Common myeloid progenitor, CD34-positive (primary cell): Measurements from ENCODE around the gene ATXN2L.

Experiments
- CTCF ChIA-PET: fragments of 350-600 bp; sonication (Branson Sonifier 250); formaldehyde crosslinking; loops from one replicate; lab custom pipeline; 2021; ENCODE audit warnings: antibody characterized with exemption; lab: Charles Lee
- POLR2A ChIA-PET: fragments of 350-600 bp; sonication (Branson Sonifier 250); formaldehyde crosslinking; loops from one replicate; lab custom pipeline; 2021; ENCODE audit warnings: antibody characterized with exemption; lab: Charles Lee
- DNase-seq, 3 donors: peaks; one replicate each; pipeline versions ENCODE4 v3.0.0 to v3.0.0-alpha.2; 2013
- H3K27ac ChIP-seq, 2 experiments: 1 replicate in 1 of 2; 2 replicates in 1 of 2; pipeline ENCODE4 v1.7.0; 2013; ENCODE audit warnings: inconsistent platforms in 2 of 2, low read length in 2 of 2, mild to moderate bottlenecking in 2 of 2, low read depth in 1 of 2, moderate library complexity in 1 of 2; ENCODE audit not compliant: severe bottlenecking in 2 of 2, insufficient read depth in 1 of 2, poor library complexity in 1 of 2
- H3K27me3 ChIP-seq, 5 experiments: replicated peaks in 2 of 5; 1 replicate in 3 of 5; 2 replicates in 2 of 5; pipeline versions ENCODE4 v1.6.1 to v1.7.0; 2013; ENCODE audit warnings: low read length in 4 of 5, mild to moderate bottlenecking in 2 of 5, moderate library complexity in 2 of 5, inconsistent platforms in 1 of 5; ENCODE audit not compliant: insufficient read depth in 5 of 5, control insufficient read depth in 4 of 5
- H3K36me3 ChIP-seq, 4 experiments: 1 replicate in 2 of 4; 2 replicates in 2 of 4; pipeline versions ENCODE4 v1.6.1 to v1.7.0; 2013; ENCODE audit warnings: low read length in 3 of 4, control low read depth in 1 of 4, mild to moderate bottlenecking in 1 of 4; ENCODE audit not compliant: control insufficient read depth in 4 of 4, insufficient read depth in 4 of 4
- H3K4me1 ChIP-seq, 4 experiments: 1 replicate in 3 of 4; 2 replicates in 1 of 4; pipeline versions ENCODE4 v1.6.1 to v1.7.1; 2013; ENCODE audit warnings: low read length in 3 of 4, mild to moderate bottlenecking in 3 of 4, control low read depth in 1 of 4, inconsistent platforms in 1 of 4, moderate library complexity in 1 of 4; ENCODE audit not compliant: control insufficient read depth in 4 of 4, insufficient read depth in 4 of 4; ENCODE audit errors: control extremely low read depth in 1 of 4
- H3K4me3 ChIP-seq, 7 experiments: 1 replicate in 4 of 7; 2 replicates in 3 of 7; pipeline versions ENCODE4 v1.5.1 to v1.7.0; 2013; ENCODE audit warnings: mild to moderate bottlenecking in 7 of 7, low read length in 6 of 7, moderate library complexity in 6 of 7, inconsistent platforms in 2 of 7, low read depth in 2 of 7, control low read depth in 1 of 7; ENCODE audit not compliant: insufficient read depth in 4 of 7, control insufficient read depth in 1 of 7; ENCODE audit errors: extremely low read depth in 1 of 7
- H3K9me3 ChIP-seq, 5 experiments: 1 replicate in 4 of 5; 2 replicates in 1 of 5; pipeline versions ENCODE4 v1.6.1 to v1.7.1; 2013; ENCODE audit warnings: low read length in 4 of 5, mild to moderate bottlenecking in 2 of 5, inconsistent platforms in 1 of 5, low read depth in 1 of 5, moderate library complexity in 1 of 5; ENCODE audit not compliant: control insufficient read depth in 4 of 5, insufficient read depth in 2 of 5; ENCODE audit errors: control extremely low read depth in 1 of 5
- WGBS: methylation state at CpG from one replicate; pipeline ENCODE4 v1.1.5; 2013; ENCODE audit not compliant: insufficient coverage; 5-methylcytosine and 5-hydroxymethylcytosine counted together

ATXN2L gene

DNA sequence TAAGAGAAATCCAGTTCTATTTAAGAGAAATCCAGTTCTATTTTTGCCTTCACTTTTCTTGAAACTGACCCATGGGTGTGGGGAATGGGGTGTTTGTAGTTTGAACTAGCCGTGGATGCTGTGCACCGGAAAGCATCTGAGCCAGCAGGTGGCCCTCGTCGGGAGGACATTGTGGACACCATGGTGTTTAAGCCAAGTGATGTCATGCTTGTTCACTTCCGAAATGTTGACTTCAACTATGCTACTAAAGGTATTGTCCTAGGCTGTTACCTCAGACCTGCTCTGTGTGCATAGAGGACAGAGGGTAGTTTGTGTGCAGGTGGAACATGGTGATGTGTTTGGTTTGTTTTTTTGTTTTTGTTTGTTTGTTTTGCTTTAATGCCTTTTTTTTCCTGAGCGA lies 3.3 kb downstream of the ATXN2L start:
- CTCF ChIA-PET, result no interaction called here
- H3K4me1 ChIP-seq, result peaks cover 14 to 23% (median 21%) of the 10 kb centered on the region in 4 experiments
- peak overlapping the region in 1 of 2 experiments; percentile 96 for H3K27ac ChIP-seq

DNA sequence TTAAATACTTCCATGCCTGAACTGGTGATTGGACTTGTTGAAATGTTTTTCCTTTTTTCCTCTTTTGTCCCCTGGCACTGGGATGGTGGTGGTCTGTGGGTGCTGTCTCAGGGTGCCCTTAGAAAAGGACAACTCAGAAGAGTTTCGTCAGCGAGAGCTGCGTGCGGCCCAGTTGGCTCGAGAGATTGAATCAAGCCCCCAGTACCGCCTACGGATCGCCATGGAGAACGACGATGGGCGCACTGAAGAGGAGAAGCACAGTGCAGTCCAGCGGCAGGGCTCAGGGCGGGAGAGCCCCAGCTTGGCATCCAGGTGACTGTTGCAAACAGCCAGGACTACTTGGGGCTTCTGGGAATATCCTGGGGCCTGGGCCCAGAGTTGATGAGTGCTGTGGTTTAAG lies 6.9 kb downstream of the ATXN2L start:
- peaks cover 44 to 96% (median 76%) of the 10 kb centered on the region in 4 experiments for H3K36me3 ChIP-seq
- H3K9me3 ChIP-seq, result no peaks in the 10 kb centered on the region
- H3K27ac ChIP-seq, result no peak overlapping the region
- no peak overlapping the region for H3K4me3 ChIP-seq
- CTCF ChIA-PET, result no interaction called here
- WGBS, result over 99% methylated on average over 11 of the region's 13 CpGs
- POLR2A ChIA-PET, result no interaction called here
- no peaks in the 10 kb centered on the region for H3K27me3 ChIP-seq
- H3K4me1 ChIP-seq, result peaks cover 7 to 12% (median 9%) of the 10 kb centered on the region in 4 experiments
- DNase-seq, result no peak

More for the DNA sequence above, 3.3 kb downstream of the ATXN2L start:
- POLR2A ChIA-PET, result interaction anchor here (0.7 kb wide), 1 partner anchor 17 kb away, joined by 3 read pairs; no protein-coding TSS in a partner anchor
- DNase-seq, result no peak
- Histone ChIP-seq H3K27me3 (no peaks in the 10 kb centered on the region), H3K4me3 (peak overlapping the region in 1 of 7 experiments; percentile 14), H3K36me3 (peaks cover 34 to 60% (median 47%) of the 10 kb centered on the region in 4 experiments), H3K9me3 (no peaks in the 10 kb centered on the region)
- no CpG with 5 or more reads among the region's 6 CpGs for WGBS

DNA sequence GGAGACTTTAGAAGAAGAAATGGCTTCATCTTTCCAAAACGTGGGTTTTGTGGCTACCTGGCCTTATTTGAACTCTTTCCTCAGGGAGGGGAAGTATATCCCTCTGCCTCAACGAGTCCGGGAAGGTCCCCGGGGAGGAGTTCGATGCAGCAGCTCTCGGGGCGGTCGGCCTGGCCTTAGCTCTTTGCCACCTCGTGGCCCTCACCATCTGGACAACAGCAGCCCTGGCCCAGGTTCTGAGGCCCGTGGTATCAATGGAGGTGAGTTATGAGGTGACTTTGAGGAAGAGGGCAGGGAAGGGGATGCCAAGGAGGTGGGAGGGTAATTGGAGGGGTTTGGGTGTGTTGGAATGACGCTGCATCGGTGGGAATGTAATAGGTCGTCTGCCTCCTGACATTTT lies 7.7 kb downstream of the ATXN2L start:
- WGBS, result 95% methylated on average over 10 of the region's 13 CpGs
- Histone ChIP-seq H3K4me1 (peaks cover 0 to 4% (median 3%) of the 10 kb centered on the region in 4 experiments), H3K4me3 (no peak overlapping the region), H3K36me3 (peaks cover 42 to 98% (median 80%) of the 10 kb centered on the region in 4 experiments), H3K27me3 (no peaks in the 10 kb centered on the region), H3K27ac (no peak overlapping the region), H3K9me3 (no peaks in the 10 kb centered on the region)
- DNase-seq, result no peak
- POLR2A ChIA-PET, result no interaction called here
- CTCF ChIA-PET, result interaction anchor here (1.3 to 2.4 kb wide), 3 partner anchors 8 to 16 kb away, joined by 3 to 10 read pairs (median 8); partner anchors contain the start of genes ATXN2L and TUFM

DNA sequence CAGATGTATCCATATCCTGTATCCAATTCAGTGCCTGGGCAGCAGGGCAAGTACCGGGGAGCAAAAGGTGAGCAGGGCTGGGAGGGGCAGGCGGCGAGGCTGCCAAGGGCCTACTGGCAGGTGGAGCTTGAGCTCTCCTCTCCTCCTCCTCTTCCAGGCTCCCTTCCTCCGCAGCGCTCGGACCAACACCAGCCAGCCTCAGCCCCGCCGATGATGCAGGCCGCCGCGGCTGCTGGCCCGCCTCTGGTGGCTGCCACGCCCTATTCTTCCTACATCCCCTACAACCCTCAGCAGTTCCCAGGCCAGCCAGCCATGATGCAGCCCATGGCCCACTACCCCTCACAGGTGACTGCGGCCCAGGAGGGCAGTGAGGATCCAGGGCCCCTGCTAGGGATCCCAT lies 11.6 kb downstream of the ATXN2L start:
- Histone ChIP-seq H3K4me1 (no peaks in the 10 kb centered on the region), H3K27me3 (no peaks in the 10 kb centered on the region), H3K9me3 (no peaks in the 10 kb centered on the region), H3K4me3 (no peak overlapping the region), H3K36me3 (peaks cover 21 to 92% (median 75%) of the 10 kb centered on the region in 4 experiments), H3K27ac (no peak overlapping the region)
- DNase-seq, result no peak
- POLR2A ChIA-PET, result no interaction called here
- WGBS, result 100% methylated on average over 3 of the region's 14 CpGs
- CTCF ChIA-PET, result no interaction called here

DNA sequence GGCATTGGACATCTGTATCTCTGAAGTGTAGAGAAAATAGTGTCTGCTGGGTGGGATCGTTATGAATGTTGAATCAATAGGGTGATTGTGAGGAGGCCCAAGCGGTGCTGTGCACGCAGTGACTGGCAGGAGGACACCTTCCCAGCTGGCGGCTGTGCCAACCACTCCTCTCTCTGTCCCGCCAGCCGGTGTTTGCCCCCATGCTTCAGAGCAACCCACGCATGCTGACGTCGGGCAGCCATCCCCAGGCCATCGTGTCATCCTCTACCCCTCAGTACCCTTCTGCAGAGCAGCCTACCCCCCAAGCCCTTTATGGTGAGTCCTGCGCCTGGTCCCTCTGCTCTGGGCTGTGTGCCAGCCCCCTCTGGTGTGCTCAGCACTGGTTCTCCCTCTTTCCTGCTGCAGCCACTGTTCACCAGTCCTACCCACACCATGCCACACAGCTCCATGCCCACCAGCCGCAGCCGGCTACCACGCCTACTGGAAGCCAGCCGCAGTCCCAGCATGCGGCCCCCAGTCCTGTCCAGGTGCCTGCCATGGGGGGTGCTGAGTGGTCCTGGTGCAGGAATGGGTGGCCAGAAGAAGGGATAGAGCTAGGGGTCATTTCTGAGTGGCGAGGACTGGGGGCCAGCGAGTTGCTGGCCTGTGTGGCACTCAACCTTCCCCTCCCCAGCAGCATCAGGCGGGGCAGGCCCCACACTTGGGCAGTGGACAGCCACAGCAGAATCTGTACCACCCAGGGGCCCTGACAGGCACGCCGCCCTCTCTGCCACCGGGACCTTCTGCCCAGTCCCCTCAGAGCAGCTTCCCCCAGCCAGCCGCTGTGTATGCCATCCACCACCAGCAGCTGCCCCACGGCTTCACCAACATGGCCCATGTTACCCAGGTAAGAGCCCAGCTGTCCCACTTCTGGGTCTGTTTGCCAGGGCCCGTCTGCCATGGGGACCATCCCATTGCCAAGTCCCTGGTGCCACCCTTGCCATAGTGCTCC lies 12.4 kb downstream of the ATXN2L start:
- WGBS, result 97% methylated on average over 22 of the region's 25 CpGs
- Histone ChIP-seq H3K4me1 (peaks cover 0 to 4% (median 1%) of the 10 kb centered on the region in 4 experiments), H3K27ac (no peak overlapping the region), H3K9me3 (no peaks in the 10 kb centered on the region), H3K36me3 (peaks cover 16 to 84% (median 67%) of the 10 kb centered on the region in 4 experiments), H3K4me3 (no peak overlapping the region), H3K27me3 (no peaks in the 10 kb centered on the region)
- ChIA-PET POLR2A (no interaction called here), CTCF (no interaction called here)
- no peak for DNase-seq

DNA sequence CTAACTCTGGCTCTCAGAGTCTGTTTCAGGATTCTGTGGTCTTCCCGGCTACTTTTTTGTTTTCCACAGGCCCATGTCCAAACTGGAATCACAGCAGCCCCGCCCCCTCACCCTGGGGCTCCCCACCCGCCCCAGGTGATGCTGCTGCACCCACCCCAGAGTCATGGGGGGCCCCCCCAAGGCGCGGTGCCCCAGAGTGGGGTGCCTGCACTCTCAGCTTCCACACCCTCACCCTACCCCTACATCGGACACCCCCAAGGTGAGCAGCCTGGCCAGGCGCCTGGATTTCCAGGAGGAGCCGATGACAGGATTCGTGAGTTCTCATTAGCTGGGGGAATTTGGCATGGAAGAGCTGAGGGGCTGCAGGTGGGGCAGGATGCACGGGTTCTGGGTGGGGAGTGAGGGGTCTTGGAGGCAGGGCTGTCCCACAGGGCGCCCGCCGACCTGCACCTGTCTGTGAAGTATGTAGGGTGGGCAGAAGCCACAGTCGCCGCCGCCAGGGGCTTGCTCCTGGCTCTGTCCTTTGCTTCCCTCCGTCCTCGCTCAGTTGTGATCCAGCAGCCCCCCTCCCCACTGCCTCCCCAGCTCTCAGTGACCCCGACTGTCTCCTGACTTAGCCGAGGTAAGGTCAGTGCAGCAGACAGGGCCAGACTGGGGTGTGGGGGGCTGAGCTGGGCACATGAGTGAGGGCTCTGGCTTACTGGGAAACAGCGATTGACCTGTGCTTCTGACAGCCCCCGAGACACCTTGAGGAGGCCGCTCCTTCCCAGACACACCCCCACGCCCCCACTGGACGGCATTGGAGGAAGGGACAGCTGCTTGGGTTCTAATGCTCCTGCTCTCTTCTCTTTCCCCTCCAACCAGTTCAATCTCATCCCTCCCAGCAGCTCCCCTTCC lies 13.3 kb downstream of the ATXN2L start:
- peaks cover 10 to 74% (median 59%) of the 10 kb centered on the region in 4 experiments for H3K36me3 ChIP-seq
- DNase-seq, result no peak
- peaks cover 0 to 5% (median 1%) of the 10 kb centered on the region in 4 experiments for H3K4me1 ChIP-seq
- no peak overlapping the region for H3K27ac ChIP-seq
- CTCF ChIA-PET, result interaction anchor here (0.6 kb wide), 1 partner anchor 72 kb away, joined by 3 read pairs; no protein-coding TSS in a partner anchor
- H3K9me3 ChIP-seq, result no peaks in the 10 kb centered on the region
- WGBS, result 94% methylated on average over 11 of the region's 25 CpGs
- no peak overlapping the region for H3K4me3 ChIP-seq
- no peaks in the 10 kb centered on the region for H3K27me3 ChIP-seq
- POLR2A ChIA-PET, result interaction anchor here (0.9 to 1.0 kb wide), 2 partner anchors 9 kb away, joined by 3 read pairs; no protein-coding TSS in a partner anchor
